ENCODE results near the gene SLC7A5. TPM values are rescaled to one million over a fixed set of nuclear protein-coding genes. Genes with fewer than 3 reads are reported as not detected.

The SLC7A5 gene
- total and polyA plus RNA-seq, 2 of the 13 experiments (the other 11 are each of a cell fraction or from before 2014, with no cell fraction given) = 79.6 to 155 TPM

DNA sequence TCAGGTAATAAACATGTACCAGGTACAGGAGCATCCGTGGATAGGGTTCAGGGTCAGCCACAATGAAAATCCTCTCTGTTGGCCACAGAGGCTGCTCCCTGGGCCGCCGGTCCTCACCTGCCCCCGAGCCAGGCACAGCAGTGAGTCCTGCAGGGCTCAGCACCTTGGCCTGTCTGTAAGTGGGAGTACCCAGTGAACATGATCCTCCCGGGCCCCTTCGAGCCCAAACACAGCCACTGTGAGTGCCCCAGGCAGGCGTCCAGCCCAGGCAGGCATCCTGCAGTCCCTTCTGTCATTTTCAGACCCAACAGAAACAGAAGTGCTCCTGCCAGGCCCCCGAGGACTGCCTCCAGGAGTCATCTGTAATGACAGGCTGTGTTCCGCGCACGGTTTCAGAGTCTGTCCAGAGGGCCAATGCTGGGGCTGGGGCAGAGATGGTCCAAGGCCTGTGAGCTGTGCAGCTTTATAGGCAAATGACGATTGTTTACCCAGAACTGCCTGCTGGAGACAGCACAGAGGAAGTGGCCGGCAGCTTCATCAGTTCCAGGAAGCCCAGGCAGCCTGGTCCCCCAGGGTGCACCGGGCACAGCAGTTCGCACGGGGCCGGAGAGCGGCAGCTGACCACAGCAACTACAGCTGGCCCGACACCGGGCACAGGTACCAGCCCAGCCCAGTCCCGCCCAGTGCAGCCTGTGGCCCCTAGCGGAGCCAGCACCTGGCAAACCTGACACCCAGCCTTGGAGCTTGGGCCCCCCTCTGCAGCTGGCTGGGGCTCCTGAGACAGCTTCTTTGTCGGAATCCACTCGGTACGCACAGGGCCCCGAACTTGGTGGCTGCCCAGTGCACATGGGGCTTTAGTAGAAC is 13.2 kb downstream of the SLC7A5 start (continued):
- TF ChIP-seq, protein P1, sequence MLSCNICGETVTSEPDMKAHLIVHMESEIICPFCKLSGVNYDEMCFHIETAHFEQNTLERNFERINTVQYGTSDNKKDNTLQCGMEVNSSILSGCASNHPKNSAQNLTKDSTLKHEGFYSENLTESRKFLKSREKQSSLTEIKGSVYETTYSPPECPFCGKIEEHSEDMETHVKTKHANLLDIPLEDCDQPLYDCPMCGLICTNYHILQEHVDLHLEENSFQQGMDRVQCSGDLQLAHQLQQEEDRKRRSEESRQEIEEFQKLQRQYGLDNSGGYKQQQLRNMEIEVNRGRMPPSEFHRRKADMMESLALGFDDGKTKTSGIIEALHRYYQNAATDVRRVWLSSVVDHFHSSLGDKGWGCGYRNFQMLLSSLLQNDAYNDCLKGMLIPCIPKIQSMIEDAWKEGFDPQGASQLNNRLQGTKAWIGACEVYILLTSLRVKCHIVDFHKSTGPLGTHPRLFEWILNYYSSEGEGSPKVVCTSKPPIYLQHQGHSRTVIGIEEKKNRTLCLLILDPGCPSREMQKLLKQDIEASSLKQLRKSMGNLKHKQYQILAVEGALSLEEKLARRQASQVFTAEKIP (CRISPR knock-in tag; IDR thresholded peaks at IDR 0.05; ENCODE audit: borderline replicate concordance) = no peak
- TF ChIP-seq ZNF761 (CRISPR knock-in tag; conservative IDR thresholded peaks at IDR 0.05) (no peak), SP4 (CRISPR knock-in tag; IDR thresholded peaks at IDR 0.05) (peak; percentile 50; the same call in 1 of the 2 replicates), GATAD1 (CRISPR knock-in tag; IDR thresholded peaks at IDR 0.05) (peak; percentile 65), NCOA1 (CRISPR knock-in tag; IDR thresholded peaks at IDR 0.05) (peak; percentile 66; the same call in 1 of the 2 replicates), SETDB1 (CRISPR knock-in tag; IDR thresholded peaks at IDR 0.05; ENCODE audit: borderline replicate concordance) (no peak), ZNF34 (CRISPR knock-in tag; IDR thresholded peaks at IDR 0.05; ENCODE audit: borderline replicate concordance) (no peak), ZKSCAN5 (CRISPR knock-in tag; IDR thresholded peaks at IDR 0.05) (no peak), ZMYM4 (CRISPR knock-in tag; IDR thresholded peaks at IDR 0.05) (no peak; the same call in 1 of the 2 replicates), PHB2 (IDR thresholded peaks at IDR 0.05; ENCODE audit: partially characterized antibody) (no peak), ARNTL (CRISPR knock-in tag; IDR thresholded peaks at IDR 0.05) (no peak; the same call in 1 of the 2 replicates), ZNF460 (CRISPR knock-in tag; IDR thresholded peaks at IDR 0.05; ENCODE audit: borderline replicate concordance) (no peak), ZFP1 (CRISPR knock-in tag; IDR thresholded peaks at IDR 0.05) (no peak), HNRNPH1 (optimal IDR thresholded peaks at IDR 0.05; ENCODE audit: low read depth, low read length) (no peak), ZNF556 (CRISPR knock-in tag; IDR thresholded peaks at IDR 0.05; ENCODE audit: borderline replicate concordance) (peak; percentile 83; the same call in 1 of the 2 replicates), TRIM24 (CRISPR knock-in tag; IDR thresholded peaks at IDR 0.05) (no peak), PAX8 (CRISPR knock-in tag; IDR thresholded peaks at IDR 0.05; ENCODE audit: borderline replicate concordance) (no peak)
- TF ChIP-seq, protein P2, sequence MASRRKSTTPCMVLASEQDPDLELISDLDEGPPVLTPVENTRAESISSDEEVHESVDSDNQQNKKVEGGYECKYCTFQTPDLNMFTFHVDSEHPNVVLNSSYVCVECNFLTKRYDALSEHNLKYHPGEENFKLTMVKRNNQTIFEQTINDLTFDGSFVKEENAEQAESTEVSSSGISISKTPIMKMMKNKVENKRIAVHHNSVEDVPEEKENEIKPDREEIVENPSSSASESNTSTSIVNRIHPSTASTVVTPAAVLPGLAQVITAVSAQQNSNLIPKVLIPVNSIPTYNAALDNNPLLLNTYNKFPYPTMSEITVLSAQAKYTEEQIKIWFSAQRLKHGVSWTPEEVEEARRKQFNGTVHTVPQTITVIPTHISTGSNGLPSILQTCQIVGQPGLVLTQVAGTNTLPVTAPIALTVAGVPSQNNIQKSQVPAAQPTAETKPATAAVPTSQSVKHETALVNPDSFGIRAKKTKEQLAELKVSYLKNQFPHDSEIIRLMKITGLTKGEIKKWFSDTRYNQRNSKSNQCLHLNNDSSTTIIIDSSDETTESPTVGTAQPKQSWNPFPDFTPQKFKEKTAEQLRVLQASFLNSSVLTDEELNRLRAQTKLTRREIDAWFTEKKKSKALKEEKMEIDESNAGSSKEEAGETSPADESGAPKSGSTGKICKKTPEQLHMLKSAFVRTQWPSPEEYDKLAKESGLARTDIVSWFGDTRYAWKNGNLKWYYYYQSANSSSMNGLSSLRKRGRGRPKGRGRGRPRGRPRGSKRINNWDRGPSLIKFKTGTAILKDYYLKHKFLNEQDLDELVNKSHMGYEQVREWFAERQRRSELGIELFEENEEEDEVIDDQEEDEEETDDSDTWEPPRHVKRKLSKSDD (CRISPR knock-in tag; IDR thresholded peaks at IDR 0.05; ENCODE audit: low read depth) = no peak
- TF ChIP-seq, protein P3, sequence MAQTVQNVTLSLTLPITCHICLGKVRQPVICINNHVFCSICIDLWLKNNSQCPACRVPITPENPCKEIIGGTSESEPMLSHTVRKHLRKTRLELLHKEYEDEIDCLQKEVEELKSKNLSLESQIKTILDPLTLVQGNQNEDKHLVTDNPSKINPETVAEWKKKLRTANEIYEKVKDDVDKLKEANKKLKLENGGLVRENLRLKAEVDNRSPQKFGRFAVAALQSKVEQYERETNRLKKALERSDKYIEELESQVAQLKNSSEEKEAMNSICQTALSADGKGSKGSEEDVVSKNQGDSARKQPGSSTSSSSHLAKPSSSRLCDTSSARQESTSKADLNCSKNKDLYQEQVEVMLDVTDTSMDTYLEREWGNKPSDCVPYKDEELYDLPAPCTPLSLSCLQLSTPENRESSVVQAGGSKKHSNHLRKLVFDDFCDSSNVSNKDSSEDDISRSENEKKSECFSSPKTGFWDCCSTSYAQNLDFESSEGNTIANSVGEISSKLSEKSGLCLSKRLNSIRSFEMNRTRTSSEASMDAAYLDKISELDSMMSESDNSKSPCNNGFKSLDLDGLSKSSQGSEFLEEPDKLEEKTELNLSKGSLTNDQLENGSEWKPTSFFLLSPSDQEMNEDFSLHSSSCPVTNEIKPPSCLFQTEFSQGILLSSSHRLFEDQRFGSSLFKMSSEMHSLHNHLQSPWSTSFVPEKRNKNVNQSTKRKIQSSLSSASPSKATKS (CRISPR knock-in tag; IDR thresholded peaks at IDR 0.05) = no peak
- TF ChIP-seq, protein P4, sequence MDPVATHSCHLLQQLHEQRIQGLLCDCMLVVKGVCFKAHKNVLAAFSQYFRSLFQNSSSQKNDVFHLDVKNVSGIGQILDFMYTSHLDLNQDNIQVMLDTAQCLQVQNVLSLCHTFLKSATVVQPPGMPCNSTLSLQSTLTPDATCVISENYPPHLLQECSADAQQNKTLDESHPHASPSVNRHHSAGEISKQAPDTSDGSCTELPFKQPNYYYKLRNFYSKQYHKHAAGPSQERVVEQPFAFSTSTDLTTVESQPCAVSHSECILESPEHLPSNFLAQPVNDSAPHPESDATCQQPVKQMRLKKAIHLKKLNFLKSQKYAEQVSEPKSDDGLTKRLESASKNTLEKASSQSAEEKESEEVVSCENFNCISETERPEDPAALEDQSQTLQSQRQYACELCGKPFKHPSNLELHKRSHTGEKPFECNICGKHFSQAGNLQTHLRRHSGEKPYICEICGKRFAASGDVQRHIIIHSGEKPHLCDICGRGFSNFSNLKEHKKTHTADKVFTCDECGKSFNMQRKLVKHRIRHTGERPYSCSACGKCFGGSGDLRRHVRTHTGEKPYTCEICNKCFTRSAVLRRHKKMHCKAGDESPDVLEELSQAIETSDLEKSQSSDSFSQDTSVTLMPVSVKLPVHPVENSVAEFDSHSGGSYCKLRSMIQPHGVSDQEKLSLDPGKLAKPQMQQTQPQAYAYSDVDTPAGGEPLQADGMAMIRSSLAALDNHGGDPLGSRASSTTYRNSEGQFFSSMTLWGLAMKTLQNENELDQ (CRISPR knock-in tag; IDR thresholded peaks at IDR 0.05; ENCODE audit: borderline replicate concordance) = no peak
